NCI-H1105 (cell line): Measurements from ENCODE around the gene CHKB.

ENCODE experiments used
- DNase-seq: peaks from one replicate; lab custom pipeline; 2025; lab: John Stamatoyannopoulos, UW

The CHKB gene

DNA sequence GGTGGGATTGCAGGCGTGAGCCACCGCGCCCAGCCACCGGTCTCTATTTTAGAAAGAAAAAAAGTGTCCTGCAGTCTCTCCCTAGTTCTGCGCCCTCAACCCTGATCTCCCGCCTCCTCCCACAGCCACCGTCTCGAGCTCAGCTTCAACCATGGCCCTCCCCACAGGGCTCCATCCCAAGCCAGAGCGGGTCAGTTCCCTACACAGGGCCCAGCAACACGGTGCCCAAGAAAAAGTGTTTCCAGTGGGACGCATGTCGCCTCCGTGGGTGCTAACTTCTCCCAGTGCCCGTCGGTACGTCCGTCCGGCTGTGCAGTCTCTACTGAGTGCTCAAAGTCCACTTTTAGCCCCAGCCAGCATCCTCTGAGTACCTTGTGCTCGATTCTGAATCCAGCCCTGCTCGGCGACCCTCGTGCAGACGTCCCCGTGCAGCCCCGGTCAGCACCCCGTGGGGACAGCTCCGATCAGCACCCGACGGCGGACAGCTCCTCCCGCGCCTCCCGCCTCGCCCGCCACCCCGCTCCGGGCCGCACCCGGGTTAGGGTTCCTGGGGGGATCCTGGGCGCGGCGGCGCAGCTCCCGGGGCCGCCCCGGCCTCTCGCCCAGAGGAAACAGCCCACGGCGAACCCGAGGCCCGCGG lies 17.3 kb upstream of the CHKB start:
- no peak for DNase-seq

DNA sequence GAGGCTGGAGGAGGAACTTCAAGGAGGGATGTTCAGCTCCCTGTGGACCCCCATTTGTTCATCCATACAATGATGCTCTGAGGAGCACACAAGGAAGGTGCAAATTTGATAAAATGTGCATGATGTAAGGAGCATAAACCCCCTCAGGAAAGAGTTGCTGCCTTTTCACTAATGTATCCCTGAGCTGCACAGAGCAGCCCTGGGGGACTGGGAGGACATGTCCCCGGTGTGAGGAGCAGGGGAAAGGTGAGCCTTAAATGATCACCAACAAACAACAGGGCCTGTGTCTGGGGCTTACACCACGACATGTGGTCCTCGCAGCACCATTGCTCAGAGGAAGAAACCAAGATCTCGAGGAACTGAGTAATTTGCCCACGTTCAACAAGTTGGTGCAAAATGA lies 14.4 kb upstream of the CHKB start:
- no peak for DNase-seq

DNA sequence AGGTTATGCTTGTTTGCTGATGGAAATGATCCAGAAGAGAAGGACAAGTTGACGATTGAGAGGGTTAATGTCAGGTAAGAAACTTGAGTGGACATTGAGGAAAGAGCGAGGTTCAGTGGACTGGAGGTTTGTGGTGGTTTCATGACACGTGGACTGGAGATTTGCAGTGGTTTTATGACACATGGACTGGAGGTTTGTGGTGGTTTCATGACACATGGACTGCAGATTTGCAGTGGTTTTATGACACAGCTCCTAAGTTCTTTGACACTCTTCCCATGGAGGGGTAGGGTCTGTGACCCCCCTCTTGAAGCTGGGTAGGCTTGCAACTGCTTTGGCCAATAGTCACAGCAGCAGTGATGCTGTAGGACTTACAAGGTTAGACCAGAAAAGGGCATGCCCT lies 12.5 kb upstream of the CHKB start:
- no peak for DNase-seq

DNA sequence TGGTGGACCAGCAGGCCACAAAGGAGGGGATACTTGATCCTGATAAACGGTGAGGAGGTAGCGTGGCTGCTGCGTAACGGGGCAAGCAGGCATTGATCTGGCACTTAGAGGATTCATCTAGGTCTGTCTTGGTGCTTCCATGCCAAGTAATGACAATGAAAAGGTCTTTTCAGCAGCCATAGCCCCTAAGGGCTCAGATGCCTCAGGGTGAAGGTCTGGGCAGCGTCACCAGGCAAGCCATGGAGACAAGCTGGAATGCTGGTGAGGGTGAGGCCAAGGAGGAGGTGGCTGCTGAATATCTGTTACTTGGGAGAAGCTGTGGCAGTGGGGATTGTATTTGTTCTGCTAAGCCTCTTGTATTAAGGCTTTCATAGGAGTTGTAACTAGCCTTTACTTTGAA lies 4.8 kb upstream of the CHKB start:
- DNase-seq = no peak

DNA sequence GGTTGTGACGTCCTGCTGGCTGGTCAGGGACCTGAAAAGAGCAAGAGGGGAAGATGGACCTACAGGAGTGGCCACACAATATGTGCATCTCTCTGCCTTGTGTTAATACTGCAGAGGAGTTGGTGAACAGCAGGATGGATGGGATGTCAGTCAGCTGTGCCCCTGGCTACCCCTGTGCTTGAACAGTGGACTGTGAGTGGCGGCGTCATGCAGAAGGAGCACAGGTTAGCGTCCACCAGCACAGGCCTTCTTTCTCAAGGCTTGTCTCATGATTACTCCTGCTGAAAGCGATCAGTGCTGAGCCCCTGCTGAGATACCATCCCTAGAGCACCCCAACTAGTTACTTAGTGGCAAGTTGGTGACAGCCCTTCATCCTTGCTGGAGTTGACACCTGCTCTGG lies 3.8 kb upstream of the CHKB start:
- no peak for DNase-seq

DNA sequence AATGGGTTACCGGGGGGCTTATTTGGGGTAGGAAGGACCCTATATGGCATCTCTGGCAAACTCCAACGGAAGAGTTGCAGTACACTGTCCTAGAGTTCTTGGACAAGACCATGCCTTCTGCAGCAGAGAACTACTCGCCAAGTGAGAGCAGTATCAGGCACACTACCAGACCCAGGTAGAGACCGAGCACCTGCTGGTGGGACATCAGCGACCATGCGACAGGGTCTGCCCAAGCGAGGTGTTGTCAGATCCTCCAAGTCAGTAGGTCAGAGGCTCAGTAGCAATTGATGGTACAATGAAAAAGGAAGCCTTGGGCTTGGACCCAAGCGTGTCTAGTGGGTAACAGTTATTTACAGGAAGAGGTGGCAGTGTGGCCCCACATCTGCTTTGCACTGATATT lies 3.1 kb upstream of the CHKB start:
- DNase-seq = no peak

DNA sequence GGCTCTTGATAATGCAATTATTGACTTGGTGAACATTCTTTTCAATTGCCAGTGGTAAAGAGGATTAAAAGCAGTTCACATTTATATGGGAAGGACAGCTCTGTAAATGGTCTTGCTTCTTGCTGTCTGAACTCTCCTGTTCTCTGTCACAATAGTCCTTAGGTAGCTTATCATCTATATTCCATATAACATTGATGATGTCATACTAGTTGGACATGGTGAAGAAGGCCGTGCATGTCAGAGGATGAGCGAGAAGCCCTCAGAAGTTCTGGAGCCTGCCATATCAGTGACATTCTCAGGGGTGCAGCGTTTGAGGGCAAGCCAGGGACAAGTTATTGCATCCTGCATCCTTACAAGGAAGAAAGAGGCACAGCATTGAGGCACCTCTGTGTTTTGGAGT lies 2.6 kb upstream of the CHKB start:
- no peak for DNase-seq

DNA sequence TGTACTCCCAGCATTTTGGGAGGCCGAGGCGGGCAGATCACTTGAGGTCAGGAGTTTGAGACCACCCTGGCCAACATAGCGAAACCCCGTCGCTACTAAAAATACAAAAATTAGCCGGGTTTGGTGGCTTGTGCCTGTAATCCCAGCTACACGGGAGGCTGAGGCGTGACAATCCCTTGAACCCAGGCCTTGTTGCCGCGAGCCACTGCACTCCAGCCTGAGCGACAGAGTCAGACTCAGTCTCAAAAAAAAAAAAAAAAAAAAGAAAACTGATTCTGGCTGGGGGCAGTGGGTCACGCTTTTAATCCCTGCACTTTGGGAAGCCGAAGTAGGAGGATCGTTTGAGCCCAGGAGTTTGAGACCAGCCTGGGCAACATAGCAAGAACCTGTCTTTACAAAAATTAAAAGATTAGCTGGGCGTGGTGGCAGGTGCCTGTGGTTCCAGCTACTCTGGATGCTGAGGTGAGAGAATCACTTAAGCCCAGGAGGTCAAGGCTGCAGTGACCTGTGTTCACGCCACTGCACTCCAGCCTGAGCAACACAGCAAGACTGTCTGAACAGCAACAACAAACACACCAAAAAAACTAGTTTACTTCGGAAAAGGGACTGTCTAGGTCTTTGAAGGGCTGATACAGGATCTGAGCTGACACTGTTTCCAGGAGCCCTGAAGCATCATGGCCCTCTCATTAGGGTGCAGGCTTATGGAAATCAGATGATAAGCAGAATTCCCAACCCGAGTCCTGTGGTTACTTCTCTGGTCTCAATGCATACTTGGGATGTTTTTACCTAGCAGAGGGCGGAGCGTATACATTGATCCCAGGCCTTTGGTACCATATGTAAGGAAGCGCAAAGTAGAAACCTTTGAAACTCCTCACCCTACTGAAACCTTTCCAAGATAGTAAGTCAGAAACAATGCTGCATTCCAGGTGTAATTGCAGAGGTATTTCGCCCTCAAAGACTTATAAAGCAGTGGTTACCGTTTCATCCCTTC lies 1.8 kb upstream of the CHKB start:
- DNase-seq = no peak

DNA sequence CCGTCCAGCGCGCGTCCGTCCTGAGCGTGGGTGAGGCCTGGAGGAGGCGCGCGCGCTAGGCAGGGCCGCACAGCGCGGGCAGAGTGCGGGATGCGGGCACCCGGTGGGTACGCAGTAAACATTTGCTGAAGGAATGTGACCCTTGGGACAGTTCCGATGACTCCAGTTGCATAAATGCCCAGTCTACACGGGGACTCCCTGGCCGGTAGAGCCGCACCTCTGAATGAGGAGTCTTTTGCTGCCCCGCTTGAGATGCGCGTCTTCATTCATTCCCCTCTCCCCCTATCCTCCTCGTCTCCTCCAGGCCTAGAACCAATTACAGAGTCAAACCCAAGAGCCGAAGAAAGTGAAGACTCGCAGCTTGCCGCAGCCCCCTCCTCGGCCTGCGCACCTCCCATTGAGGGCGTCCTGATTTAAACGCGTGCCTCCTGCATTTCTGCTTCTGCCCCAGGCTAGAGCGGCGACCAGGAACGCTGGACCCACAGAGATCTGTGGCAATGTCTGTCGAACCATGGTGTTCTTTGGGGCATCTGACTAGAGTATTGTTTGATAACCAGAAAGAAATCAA lies 729 bp upstream of the CHKB start:
- DNase-seq = no peak

DNA sequence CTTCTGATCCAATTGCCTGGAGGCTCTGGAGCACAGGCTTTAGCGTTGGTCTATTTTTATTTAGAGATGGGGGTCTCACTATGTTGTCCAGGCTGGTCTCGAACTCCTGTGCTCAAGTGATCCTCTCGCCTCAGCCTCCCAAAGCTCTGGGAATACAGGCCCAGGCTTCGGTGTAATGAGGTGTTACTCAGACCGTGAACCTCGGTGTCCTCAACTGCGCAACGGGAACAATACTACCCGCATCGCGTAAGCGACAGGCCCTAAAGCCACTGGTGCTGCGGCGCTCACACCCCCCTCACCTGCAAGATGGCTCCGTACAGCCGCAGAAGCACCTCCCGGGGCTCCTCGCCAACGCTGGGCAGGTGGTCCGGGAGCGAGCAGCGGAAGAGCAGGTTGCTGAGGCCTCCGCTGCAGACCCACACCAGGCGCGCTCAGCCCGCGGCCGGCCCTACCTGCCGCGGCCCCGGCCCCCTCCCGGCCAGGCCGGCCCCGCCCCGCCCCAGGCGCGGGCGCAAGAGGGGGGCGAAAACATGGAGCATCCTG lies 628 bp downstream of the CHKB start:
- DNase-seq = no peak

DNA sequence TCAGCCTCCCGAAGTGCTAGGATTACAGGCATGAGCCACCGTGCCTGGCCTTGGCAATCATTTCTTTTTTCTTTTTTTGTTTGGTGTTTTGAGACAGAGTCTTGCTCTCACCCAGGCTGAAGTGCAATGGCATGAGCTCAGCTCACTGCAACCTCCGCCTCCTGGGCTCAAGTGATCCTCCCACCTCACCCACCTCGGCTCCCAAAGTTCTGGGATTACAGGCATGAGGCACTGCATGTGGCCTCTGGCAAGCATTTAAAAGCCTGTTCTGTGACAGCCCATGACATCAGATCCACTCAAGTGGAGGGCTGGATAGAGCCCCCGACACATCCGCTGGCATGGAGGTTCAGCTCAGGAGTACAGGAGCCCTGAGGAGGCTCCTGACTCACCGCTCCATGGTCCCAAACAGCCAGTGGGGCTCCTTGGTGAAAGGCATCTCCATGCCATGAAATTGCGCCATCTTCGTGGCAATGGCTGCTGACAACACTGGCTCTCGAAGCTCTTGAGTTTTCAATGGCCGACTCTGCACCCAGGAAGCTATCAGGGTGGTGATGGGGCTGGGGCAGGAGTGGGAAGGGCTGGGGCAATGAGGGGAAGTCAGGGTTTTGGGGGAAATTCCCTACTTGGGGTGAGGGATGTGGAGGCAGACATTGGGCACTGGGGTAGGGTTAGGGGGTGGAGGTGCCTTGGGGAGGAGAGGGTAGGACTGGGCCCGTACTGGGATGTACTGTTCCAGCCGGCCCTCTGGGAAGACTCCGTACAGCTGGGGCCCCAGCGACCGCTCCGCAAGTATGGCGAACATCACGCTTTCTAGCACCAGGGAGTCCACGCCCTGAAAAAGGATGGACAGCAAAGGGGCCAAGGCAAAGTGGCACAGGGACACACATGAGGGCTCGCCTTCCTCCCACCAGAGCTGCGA lies 1.4 kb downstream of the CHKB start:
- no peak for DNase-seq

DNA sequence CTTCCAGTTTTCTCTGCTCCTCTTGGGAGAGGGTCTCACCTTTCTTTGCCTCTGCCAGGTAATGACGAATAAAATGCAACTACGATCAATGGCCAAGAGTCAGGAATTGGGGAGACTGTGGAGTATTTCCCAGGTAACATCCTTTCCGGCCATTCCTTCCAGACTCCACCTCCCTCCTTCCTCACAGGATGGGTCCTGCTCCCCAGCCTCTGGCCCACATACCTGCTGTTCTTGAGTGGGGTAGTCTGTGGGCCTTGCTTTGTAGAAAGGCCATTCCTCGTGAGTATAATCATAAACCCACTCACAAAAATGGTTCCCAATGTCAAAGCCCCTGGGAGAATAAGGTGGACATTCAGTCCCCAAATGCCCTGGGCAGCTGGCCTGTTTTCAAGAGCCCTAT lies 2.9 kb downstream of the CHKB start:
- no peak for DNase-seq

DNA sequence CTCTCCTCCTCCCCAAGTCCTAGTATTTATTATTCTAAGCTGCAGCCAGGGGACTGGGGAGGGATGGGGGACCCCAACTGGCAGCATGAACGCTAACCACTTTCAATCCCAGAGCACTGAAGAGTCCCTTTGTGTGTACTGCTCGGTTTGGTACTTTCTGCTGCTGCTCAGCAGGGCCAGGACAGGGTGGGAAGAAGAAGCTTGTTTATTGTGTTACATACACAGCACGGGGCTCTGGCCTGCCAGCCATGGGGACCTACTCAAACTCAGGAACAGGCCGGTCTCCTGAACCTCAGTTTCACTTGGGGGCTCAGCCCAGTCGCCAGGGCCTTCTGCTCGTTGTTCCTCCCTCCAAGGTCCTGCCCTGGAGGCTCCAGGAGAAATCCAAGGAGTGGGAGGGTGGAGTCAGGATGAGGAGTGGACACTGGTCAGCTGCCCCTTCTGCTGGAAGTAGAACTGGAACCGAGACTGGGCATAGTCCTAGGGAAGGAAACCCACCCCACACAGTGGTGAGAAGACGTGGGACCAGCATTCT lies 3.8 kb downstream of the CHKB start:
- no peak for DNase-seq

DNA sequence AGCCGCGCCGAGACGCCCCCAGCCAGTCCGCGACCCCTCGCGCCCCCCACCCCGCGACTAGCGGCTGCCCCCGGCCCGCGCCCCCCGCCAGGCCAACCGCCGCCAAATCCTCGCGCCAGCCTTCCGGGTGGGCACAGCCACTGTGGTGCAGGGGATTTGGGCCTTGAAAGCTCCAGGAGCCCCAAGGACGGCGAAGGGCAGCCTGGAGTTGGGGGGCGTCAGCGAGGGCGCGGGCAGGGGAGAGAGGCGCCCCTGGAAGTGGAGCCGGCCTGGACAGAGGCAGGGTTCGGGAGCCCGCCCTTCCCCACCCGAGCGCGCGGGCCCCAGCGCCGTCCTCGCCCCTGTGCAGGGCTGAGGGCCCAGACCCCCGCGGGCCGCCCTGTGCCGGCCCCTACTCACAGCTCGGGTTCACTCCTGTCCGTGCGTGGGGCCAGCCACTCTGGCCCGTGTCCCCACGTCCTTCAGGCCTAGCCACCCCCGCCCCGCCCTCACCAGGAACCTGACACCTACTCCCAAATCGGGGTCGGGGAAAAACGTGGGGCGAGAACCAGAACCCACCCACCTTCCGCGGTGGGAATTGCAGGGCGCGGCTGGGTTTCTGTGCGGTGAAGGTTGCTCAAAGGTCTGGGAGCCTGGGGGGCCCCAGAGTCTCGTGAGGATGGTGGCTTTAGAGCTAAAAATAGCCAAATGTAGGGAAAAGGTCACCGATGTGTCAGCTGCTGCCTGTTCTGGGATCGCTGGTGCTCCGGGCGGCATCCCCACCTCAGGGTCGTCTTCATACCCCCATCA lies 4.5 kb downstream of the CHKB start, which contains the start of gene CPT1B:
Gene CPT1B, minus strand, starts transcription at position 441 of the 789 bp plus-strand sequence. CDS start 512 bp downstream, outside the sequence.
- DNase-seq = no peak

DNA sequence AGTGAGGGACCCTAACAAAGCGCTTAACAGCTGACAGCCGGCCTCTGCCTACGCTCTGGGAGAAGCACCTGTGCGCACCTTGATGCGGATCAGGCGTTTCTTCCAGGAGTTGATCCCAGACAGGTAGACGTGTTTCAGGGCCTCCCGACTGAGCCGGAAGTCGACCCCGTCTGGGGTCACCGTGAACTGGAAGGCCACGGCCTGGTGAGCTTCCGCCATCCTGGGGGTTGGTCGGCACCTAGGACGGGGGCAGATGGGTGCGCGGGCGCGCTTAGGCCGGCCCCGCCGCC lies 5.0 kb downstream of the CHKB start:
- DNase-seq = no peak

DNA sequence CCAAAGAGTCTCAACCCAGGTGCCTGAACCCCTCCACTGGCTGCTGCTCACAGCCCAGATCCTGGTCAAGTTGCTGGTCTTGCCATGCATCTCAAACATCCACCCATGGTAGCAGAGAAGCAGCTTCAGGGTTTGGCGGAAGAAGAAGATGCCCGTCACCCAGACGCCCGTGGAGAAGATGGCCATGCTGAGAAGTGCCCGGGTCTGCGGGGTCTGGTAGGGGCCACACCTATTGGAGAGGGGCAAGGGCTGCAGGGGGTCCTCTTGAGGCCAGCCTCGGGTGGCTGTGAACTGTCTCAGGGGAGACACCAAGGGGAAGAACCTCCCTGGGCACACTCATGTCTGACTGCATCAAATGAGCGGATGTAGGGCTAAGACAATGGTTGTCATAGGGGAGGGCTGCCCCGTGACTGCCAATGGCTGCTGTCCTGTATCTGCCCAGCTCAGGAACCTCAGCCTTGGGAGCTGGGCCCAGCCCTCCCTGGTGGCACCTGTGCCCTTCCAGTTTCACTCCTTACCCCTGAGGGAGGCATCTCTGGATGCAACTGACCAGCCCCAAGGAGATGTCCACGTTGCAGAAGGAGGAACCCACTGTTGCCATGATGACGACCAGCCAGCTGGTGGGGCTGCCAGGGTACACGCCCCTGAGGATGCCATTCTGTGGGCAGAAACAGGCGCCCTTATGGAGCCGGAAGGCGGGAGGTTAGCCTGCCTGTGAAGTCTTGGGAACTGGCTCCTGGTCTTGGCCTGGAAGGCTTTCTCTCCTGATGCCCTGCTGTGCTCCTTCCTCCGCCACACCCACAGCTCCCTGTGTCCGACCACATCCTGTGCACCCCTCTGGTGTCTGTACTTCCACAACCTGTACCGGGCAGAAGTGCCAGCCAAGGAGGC lies 5.6 kb downstream of the CHKB start:
- DNase-seq = no peak

DNA sequence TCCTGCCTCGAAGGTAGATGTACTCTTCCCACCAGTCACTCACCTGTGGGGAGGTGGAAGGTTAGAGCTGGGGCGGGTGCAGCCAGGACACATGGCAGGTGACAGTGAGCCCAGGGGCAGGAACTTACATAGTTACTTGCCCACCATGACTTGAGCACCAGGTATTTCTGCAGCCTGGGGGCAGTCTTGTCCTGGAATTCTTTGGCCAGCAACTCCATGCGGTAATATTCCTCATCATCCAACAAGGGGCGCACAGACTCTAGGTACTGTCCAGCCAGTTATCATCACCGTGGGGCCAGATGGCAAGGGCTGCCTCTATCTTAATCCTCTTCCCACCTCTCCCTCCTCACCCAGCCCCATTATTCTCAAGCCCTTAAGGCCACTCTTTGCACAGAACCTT lies 6.6 kb downstream of the CHKB start:
- no peak for DNase-seq

DNA sequence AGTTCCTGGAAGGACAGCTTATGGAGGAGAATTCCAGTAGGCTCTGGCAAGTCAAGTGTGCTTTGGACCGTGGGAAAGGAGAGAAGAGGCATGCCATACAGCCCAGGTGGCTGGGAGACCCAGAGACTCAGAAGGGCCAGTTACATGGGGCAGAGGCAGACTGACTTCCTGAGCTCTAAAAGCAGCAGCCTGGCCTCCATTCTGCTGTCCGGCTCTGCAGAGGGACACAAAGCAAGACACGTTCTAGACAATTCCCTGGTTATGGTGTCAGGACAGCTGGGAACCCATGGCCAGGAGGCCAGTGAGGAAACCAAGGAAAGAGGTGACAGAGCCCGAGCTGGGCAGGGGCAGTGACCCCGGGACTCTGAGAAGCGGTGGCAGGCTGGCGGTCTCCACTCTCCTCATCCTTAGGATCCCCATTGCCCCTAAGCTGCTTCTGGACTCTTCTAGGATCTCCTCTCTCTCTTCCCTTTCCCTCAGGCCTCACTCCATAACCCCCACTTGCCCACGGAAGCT lies 7.2 kb downstream of the CHKB start:
- DNase-seq = no peak

DNA sequence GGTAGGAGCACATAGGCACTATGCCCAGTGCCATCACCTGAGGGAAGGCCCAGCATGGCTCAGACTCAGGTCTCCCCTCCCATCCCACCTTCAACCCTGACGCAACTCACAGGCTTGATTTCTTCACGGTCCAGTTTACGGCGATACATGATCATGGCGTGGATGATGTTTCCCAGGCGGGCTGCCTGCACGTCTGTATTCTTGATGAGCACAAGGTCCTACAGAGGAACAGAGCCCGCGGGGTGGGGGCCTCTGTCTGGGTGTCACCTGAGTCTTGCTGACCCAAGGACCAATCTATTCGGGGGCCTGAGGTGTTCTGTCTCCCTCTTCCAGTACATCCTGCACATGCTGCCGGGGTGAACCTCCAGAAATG lies 8.3 kb downstream of the CHKB start:
- DNase-seq = no peak
